Measurements from ENCODE around the gene SAPCD2.
"Not testable (repeated sequence)": the region's sequence is repeated elsewhere in the genome, so short reads cannot be mapped to it uniquely, and the experiment has no call there.

SAPCD2 gene

GRCh38 chr9:137046088-137046787 lies 24.1 kb downstream of the SAPCD2 start, which contains the start of gene NPDC1:
NPDC1 (minus strand) TSS chr9:137046177; CDS start chr9:137045989, 188 bp downstream.
- DNase-seq = peak; percentile 89

GRCh38 chr9:137045294-137046087 lies 24.9 kb downstream of the SAPCD2 start:
- DNase-seq = peak; percentile 48

GRCh38 chr9:137044502-137045177 lies 25.7 kb downstream of the SAPCD2 start:
- DNase-seq = no peak

DNA sequence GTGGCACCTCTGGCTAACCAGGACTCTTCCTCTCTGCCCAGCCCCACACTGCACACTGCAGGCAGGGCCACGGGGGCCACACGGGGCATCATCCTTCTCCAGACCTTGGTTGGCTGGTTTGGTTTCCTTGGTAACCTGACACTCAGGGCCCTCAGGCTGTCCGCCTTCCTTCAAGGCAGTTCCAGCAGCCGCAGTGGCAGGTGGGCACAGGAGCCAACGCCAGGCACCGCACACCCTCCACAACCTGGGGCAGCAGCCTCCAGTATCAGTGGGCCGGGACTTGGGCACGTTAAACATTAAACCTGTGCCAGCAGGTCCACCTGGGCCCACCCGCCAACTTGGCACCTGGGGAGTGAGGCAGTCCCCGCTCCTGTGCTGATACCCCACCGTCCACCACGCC lies 26.3 kb downstream of the SAPCD2 start:
- DNase-seq = no peak

- DNase-seq = no peak
These were observed 27.3 kb downstream of the SAPCD2 start for GRCh38 chr9:137042751-137043727.

DNA sequence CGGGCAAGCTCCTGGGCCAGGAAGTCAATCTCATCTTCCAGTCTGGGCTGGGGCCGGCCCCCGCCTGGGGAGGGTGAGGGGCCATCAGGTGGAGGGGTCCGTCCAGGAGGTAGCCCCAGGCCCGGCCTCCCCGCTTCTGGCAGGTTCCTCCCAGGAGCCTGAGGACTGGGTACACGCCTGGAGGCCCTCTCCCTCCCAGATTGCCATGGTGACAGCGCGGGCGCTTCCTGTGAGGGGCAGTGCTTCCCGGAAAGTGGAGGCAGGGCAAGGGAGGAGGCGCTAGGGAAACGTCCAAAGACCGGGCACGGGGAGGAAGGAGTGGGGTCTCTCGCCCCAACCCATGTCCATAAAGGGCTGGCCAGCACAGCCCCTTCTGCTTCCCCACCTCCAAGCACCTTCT lies 29.2 kb downstream of the SAPCD2 start:
- no peak for DNase-seq

GRCh38 chr9:137040568-137040967 lies 29.8 kb downstream of the SAPCD2 start:
- no peak for DNase-seq

GRCh38 chr9:137039611-137040366 lies 30.6 kb downstream of the SAPCD2 start:
- DNase-seq = no peak

GRCh38 chr9:137038916-137039315 lies 31.4 kb downstream of the SAPCD2 start:
- no peak for DNase-seq

DNA sequence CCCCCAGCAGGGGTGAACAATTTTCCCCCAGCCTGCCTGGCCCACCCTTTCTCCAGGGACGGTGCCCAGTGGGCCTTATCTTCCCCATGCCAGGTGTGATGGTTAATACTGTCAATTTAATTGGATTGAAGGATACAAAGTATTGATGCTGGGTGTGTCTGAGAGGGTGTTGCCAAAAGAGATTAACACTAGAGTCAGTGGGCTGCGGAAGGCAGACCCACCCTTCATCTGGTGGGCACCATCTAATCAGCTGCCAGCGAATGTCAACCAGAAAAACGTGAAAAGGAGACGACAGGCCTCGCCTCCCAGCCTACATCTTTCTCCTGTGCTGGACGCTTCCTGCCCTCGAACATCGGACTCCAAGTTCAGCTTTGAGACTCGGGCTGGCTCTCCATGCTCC lies 32.9 kb downstream of the SAPCD2 start:
- no peak for DNase-seq

DNA sequence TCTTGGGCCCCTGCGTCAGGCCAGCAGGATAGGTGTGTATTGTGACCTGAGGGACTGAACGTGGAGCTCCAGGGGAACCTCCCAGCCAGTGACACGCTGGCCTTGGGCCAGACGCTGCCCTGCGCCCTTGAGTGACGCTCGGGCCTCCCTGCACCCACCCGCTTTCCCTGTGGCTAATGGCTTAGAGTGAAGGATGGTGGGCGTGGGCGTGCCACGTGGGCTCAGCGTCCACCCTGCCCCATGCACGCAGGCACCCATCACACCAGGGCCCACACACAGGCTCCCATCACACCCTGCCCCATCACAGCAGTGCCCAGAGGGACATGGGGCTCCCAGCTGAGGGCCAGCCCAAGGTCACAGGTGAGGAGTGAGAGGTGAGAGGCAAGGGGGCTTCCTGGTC lies 33.3 kb downstream of the SAPCD2 start:
- DNase-seq = no peak

- no peak for DNase-seq
These were observed 34.4 kb downstream of the SAPCD2 start for GRCh38 chr9:137035937-137036336.

DNA sequence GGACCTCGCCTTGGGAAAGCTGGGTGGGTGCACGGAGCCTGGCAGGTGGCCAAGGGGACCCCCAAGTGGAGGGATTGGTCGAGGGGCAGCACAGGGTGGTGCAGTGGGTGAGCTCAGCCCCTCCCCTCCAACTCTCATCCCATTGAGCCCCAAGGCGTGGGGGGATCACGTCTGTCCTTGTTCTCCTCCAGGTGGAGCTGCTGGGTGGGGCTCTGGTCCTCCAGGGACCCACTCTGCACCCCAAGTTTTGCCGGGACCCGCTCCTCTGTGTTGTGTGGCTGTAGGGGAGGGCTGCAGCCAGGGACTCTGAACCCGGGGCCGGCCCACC lies 34.9 kb downstream of the SAPCD2 start:
- no peak for DNase-seq

- peak; percentile 97 for DNase-seq
These were observed 35.4 kb downstream of the SAPCD2 start for GRCh38 chr9:137034709-137035506.

DNA sequence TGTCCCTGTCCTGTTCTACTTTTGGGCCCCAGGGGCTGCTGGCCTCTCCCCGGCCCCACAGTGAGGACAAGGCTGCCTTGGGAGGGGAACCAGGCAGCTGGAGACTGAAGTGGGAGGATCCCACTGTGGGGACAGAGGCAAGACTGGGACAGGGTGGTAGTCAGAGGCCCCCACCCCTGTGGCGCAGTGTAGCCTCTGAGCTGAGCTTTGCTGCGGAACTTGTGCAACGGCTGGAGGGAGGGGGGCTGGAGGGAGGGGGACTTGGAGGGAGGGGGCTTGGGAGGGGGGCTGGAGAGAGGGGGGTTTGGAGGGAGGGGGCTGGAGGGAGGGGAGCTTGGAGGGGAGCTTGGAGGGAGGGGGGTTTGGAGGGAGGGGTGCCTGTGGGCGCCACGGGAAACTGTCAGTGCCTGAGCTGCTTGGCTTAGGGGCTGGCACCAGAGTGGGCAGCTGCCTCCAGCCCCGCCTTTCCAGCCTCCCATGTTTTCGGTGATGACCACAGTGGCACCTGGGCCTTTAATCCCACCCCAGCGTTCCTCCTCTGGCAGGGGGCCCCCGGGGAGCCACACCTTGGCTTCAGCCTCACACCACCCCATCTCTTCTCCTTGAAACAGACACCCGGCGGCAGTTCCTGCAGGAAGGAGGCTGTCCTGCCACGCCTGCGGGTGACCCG lies 36.2 kb downstream of the SAPCD2 start:
- no peak for DNase-seq

DNA sequence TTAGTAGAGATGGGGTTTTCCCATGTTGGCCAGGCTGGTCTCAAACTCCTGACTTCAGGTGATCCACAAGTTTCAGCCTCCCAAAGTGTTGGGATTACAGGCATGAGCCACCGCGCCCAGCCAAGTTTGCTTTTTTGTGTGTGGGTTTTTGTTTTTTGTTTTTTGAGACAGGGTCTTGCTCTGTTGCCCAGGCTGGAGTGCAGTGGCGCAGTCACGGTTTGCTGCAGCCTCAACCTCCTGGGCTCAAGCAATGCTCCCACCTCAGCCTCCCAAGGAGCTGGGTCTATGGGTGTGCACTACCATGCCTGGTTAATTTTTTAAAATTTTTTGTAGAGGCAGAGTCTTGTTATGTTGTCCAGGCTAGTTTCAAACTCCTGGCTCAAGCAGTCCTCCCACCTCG lies 36.9 kb downstream of the SAPCD2 start:
- not testable (repeated sequence) for DNase-seq

- DNase-seq = peak; percentile 66
These were observed 37.5 kb downstream of the SAPCD2 start for GRCh38 chr9:137032858-137033257.

DNA sequence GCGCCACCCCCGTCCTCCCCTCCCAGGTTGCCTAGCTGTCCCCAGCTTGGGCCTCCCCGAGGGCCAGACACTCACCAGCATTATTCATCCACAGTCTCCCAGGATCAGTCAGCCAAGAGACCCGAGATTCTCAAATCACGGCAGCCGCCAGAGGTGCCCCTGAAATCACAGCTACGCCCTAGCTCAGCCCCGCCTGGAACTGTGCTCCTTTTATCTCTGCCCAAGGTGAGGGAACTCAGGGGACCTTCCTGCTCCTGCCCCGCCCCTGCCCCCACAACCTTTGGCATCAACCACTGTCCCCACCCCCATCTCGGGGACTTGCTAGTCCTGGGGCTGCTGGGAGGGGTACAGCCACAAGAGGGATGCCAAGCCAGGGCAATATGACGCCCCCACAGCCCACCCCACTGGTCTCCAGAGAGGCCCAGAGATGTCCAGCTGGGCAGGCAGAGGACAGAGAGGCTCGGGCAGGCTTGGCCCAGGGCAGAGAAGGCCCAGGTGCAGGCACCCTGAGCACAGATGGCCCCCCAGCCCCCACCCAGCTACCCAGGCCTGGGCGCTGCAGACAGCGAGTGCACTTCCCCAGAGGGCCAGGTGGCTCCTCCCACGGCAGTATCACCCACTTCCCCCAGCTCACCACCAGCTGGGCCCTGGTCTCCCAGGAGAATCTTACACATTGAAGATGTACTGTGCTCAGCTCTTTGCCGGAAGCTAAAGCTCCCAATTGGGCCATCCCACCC lies 38.3 kb downstream of the SAPCD2 start, which contains the start of gene FUT7:
Gene FUT7, minus strand, starts transcription at position 185 of the 737 bp plus-strand sequence. Its CDS starts 97 bp downstream, at position 88.
- peak; percentile 87 for DNase-seq
